Fibroblast of skin of abdomen (primary cell): ENCODE measurements around the gene AGTPBP1.
"Not testable (repeated sequence)": the region's sequence is repeated elsewhere in the genome, so short reads cannot be mapped to it uniquely, and the experiment has no call there.

Experiments used
- DNase-seq: peaks from one replicate; pipeline ENCODE4 v3.0.0-alpha.2; 2013

The AGTPBP1 gene

DNA sequence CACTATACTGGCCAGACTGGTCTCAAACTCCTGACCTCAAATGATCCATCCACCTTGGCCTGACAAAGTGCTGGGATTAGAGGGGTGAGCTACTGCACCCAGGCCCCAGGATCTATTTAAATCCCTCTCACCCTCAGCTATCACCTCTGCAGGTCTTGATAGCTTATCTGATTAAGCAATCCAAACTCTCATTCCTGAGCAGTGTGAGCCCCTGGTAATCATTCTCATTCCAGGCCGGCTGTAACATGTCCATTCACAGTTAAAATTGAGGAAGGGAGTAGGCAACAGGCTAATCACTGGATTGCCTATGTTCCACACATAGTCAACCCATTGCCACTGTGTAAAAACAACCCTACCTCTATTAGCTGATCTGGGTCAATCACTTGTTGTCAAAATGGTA lies 111.1 kb downstream of the AGTPBP1 start:
- DNase-seq: no peak

DNA sequence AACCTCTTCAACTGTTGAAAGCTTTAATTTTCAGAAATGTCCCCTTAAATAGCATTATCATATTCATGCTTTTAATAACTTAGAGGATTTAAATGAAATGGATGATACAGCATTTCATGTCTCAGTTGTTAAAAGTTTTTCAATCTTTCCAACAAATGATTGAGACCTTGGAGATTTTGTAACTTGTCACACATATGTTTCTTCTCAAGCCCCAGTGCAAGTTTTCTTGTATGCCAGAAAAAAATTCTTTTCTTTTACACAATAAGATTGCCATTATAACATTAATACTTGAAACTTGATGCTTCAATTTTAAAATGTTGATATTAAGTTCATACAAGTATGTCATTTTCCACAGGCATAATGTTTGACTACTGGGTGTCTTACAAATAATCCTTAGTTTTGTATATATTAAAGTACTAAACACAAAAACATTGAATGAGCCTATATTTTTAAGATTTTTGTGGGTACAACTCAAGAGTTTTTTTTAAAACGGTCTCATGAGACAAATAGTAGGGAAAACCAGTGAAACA lies 124.5 kb downstream of the AGTPBP1 start:
- no peak for DNase-seq

GRCh38 chr9:85615792-85616191 lies 126.0 kb downstream of the AGTPBP1 start:
- DNase-seq: no peak

DNA sequence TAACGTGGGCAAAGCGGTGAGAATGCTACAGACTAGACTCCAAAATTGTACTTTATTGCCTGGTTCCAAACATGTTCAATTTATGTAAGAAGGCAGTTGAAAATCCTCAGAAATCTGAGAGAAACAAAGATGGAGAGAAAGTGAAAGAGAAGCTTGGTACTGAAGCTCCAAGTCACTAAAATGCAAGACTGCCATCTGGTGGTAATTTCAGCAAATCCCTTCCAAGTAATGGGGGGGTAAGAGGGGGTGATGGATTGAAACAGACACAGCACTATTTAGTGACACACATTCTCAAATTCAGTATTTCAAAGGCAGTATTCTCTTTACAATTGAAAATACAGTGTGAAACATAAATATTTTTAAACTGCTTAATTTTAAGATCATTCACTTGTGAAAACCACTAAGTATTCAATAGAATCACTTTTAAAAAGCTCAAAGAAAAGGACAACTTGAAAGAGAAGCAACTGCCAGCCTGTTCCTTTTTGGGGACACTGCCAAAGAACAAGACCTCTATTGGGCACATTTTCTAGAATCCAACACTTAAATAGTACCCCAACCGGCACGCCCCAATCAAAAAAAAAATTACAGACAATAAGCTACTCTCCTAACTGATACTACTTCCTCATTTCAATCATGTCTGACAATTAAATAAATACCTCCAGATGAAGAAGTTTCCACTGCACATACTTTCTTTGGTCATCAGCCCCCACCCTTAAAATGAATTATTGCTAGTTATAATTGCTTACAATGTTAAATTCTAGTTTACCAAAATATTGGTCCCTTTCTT lies 131.5 kb downstream of the AGTPBP1 start:
- DNase-seq: peak; percentile 74

GRCh38 chr9:85605905-85606304 lies 135.8 kb downstream of the AGTPBP1 start:
- DNase-seq: no peak

DNA sequence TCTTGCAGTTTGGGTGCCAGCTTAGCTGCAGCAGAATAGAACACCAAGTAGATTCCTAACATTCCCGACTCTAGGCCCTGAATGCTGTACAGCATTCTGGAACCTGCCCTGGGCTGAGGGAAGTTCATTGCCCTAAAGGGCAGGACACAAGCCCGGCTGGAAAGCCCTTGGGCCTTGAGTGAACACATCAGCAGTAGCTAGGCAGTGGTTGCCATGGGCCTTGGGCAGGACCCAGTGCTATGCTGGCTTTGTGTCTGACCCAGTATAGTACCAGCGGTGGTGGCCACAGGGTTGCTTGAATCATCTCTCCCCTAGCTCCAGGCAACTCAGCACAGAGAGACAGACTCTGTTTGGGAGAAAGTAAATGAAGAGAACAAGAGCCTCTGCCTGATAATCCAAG lies 137.8 kb downstream of the AGTPBP1 start:
- DNase-seq: no peak

- no peak for DNase-seq
Observed at GRCh38 chr9:85602742-85603141, 139.0 kb downstream of the AGTPBP1 start.

GRCh38 chr9:85600675-85601263 lies 141.0 kb downstream of the AGTPBP1 start:
- DNase-seq: no peak

DNA sequence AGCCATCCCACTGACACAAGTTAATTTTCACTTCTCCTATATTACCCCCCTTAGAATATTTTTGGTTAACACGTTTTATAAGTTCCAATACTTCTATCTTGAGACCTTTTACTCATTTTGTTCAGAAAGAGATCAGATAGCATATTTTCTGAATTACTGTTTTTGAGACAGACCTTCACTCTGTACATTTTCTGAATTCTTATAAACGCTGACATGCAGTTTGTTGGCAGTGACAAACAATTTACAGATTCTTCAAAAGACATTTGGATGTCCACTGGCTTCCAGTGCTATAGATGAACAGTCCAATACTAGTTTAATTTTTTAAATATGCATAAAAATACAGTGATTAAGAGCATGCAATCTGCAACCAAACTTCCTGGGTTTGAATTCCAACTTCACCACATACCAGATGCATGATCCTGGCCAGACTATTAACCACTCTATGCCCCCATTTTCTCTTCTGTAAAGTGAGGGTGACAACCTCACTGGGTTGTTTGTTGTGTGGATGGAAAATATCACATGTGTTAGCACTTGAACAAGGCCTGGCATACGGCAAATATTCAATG lies 142.1 kb downstream of the AGTPBP1 start:
- DNase-seq: peak; percentile 59

DNA sequence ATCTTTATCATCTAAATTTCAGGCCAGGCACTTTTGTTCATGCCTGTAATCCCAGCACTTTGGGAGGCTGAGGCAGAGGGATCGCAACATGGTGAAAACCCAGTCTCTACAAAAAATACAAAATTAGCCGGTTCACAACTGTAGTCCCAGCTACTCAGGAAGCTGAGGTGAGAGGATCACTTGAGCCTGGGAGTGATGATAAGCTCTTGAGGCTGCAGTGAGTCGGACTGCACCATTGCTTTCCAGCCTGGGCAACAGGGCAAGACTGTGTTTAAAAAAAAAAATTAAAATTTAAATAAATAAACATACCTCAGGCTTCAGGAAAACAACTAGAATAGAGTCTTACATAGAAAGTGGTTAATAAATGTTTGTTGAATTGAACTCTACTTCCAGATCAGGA lies 147.4 kb downstream of the AGTPBP1 start:
- DNase-seq: no peak

- DNase-seq: no peak
Observed at GRCh38 chr9:85586684-85587083, 155.1 kb downstream of the AGTPBP1 start.

- no peak for DNase-seq
Observed at GRCh38 chr9:85577353-85577952, 164.3 kb downstream of the AGTPBP1 start.

- no peak for DNase-seq
Observed at GRCh38 chr9:85575868-85576267, 165.9 kb downstream of the AGTPBP1 start.

DNA sequence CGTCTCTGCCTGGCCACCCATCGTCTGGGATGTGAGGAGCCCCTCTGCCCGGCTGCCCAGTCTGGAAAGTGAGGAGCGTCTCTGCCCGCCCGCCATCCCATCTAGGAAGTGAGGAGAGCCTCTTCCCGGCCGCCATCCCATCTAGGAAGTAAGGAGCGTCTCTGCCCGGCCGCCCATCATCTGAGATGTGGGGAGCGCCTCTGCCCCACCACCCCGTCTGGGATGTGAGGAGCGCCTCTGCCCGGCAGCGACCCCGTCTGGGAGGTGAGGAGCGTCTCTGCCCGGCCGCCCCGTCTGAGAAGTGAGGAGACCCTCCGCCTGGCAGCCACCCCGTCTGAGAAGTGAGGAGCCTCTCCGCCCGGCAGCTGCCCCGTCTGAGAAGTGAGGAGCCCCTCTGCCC lies 168.2 kb downstream of the AGTPBP1 start:
- not testable (repeated sequence) for DNase-seq

DNA sequence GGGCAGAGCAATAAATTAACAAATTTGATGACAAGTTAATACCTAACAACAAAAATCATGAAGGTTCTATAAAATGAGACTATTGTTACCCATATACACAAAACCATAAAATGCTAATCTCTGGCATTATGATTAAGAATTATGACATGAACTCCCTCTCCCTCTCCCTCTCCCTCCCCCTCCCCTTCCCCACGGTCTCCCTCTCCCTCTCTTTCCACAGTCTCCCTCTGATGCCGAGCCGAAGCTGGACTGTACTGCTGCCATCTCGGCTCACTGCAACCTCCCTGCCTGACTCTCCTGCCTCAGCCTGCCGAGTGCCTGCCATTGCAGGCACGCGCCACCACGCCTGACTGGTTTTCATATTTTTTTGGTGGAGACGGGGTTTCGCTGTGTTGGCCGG lies 168.8 kb downstream of the AGTPBP1 start:
- not testable (repeated sequence) for DNase-seq

DNA sequence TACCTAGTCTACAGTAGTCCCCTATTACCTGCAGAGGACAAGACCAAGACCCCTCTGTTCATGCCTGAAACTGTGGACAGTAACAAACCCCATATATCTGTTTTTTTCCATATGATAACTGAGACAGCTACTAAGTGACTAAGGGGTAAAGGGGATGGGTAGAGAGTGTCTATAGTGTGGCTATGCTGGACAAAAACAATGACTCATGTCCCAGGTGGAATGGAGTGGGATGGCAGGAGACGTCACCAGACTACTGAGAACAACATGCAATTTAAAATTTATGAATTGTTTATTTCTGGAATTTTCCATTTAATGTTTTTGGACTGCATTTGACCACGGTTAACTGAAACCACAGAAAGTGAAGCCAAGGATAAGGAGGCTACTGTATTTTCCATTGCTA lies 171.8 kb downstream of the AGTPBP1 start:
- DNase-seq: peak; percentile 28

DNA sequence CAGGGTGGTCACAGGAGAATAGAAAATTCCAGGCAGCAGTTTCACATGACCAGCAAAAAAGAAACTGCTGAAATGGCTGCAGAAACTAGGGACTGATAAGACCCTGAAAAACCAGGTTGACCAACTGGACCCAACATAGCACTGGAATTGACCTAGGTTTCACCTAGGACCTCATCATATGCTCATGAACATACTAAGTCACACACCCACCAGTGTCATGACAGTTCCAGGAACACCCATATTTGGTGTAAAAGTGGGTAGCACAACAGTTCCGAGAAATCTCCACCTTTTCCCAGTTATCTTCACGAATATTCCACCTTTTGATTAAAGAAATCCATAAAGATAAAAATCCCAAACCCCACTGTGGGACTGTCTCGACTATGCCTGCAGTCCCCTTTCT lies 182.2 kb downstream of the AGTPBP1 start:
- DNase-seq: no peak

GRCh38 chr9:85554349-85554748 lies 187.4 kb downstream of the AGTPBP1 start:
- no peak for DNase-seq

DNA sequence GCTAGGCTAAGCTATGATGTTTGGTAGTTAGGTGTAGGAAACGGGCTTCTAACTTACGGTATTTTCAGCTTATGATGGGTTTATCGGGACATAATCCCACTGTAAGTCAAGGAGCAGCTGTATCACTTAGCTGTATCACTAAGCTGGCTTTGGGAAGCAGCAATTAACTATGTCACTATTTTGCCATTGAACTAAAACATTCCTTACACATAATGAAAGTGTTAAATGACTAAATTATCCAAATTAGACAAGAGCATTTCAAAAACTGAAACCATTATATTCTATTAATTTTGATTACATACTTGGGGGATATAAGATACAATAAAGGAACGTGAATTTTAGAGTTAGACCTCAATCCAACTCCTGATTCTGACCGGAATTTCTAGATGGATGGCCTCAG lies 188.3 kb downstream of the AGTPBP1 start:
- DNase-seq: no peak

- DNase-seq: no peak
Observed at GRCh38 chr9:85547599-85547998, 194.2 kb downstream of the AGTPBP1 start.

- DNase-seq: no peak
Observed at GRCh38 chr9:85543196-85543595, 198.6 kb downstream of the AGTPBP1 start.

GRCh38 chr9:85541876-85542275 lies 199.9 kb downstream of the AGTPBP1 start:
- no peak for DNase-seq

DNA sequence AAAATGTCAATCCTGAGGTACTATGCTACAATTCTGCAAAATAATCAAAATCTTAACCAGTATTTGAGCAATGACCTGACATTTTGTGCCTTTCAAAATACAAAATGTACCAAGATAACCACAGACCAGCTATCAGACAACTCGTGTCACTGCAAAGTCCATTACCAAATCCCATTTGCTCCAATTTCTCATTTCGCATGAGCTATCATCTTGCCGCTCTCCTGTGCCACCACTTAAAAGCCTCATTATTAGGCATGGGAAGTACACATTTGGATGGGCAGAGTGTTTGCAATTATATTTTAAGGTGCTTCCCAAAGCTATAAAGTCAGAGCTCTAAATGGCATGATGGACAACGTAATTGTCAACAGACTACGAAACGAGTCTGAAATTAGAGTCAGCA lies 205.2 kb downstream of the AGTPBP1 start:
- no peak for DNase-seq
